HepG2 (cell line): ENCODE results near the gene RTN1. TPM values are rescaled to one million over a fixed set of nuclear protein-coding genes. Genes with fewer than 3 reads are reported as not detected.

Experiments
- CCAR2 ChIP-seq: fragments of 200-400 bp; formaldehyde crosslinking; optimal IDR thresholded peaks from 2 replicates; pipeline ENCODE3; 2018; ENCODE audit warnings: low read depth, mild to moderate bottlenecking, low read length, moderate library complexity
- HIC2 ChIP-seq: sonication (generic); formaldehyde crosslinking; IDR thresholded peaks from 2 replicates; pipeline ENCODE4 v1.9.0; 2022; ENCODE audit warnings: low read depth, missing genetic modification reagents
- KDM5B ChIP-seq: sonication (generic); formaldehyde crosslinking; IDR thresholded peaks from 2 replicates; pipeline ENCODE4 v1.4.0; 2020; ENCODE audit warnings: missing genetic modification reagents, mild to moderate bottlenecking, borderline replicate concordance
- LCORL ChIP-seq, 2 experiments: fragments of 450-650 bp in 1 of 2; sonication (generic) in 1 of 2; formaldehyde crosslinking in 1 of 2; IDR thresholded peaks; 2 replicates each; pipeline versions ENCODE4 v1.5.0 to v1.6.1; 2017 to 2020; ENCODE audit warnings: antibody characterized with exemption in 1 of 2, missing genetic modification reagents in 1 of 2
- MXD4 ChIP-seq: IDR thresholded peaks from 2 replicates; pipeline ENCODE4 v1.6.1; 2016; ENCODE audit warnings: mild to moderate bottlenecking, missing biosample characterization, missing genetic modification reagents
- NCOA1 ChIP-seq: sonication (generic); formaldehyde crosslinking; IDR thresholded peaks from 2 replicates; pipeline ENCODE4 v1.9.0; 2021; ENCODE audit warnings: missing genetic modification reagents
- RFX3 ChIP-seq: IDR thresholded peaks from 2 replicates; pipeline ENCODE4 v1.6.1; 2016; ENCODE audit warnings: missing biosample characterization, missing genetic modification reagents
- SP140L ChIP-seq: sonication (generic); formaldehyde crosslinking; IDR thresholded peaks from 2 replicates; pipeline ENCODE4 v1.4.0; 2020; ENCODE audit warnings: missing genetic modification reagents, borderline replicate concordance
- ZC3H4 ChIP-seq: sonication (generic); formaldehyde crosslinking; IDR thresholded peaks from 2 replicates; pipeline ENCODE4 v1.4.0; 2020; ENCODE audit warnings: missing genetic modification reagents, borderline replicate concordance
- ZNF180 ChIP-seq: sonication (generic); formaldehyde crosslinking; IDR thresholded peaks from 2 replicates; pipeline ENCODE4 v1.4.0; 2020; ENCODE audit warnings: low read depth, missing genetic modification reagents, borderline replicate concordance
- ZNF281 ChIP-seq: sonication (generic); formaldehyde crosslinking; IDR thresholded peaks from 2 replicates; pipeline ENCODE4 v1.4.0; 2020; ENCODE audit warnings: missing genetic modification reagents, borderline replicate concordance
- ZNF501 ChIP-seq: sonication (generic); formaldehyde crosslinking; IDR thresholded peaks from 2 replicates; pipeline ENCODE4 v1.5.1; 2020; ENCODE audit warnings: mild to moderate bottlenecking, moderate library complexity, missing genetic modification reagents
- ZNF564 ChIP-seq: sonication (generic); formaldehyde crosslinking; IDR thresholded peaks from 2 replicates; pipeline ENCODE4 v1.8.1; 2023; ENCODE audit warnings: mild to moderate bottlenecking, missing genetic modification reagents
- ZNF670 ChIP-seq: sonication (generic); formaldehyde crosslinking; IDR thresholded peaks from 2 replicates; pipeline ENCODE4 v1.8.0; 2022; ENCODE audit warnings: mild to moderate bottlenecking, missing genetic modification reagents, borderline replicate concordance
- ZSCAN30 ChIP-seq: sonication (generic); formaldehyde crosslinking; IDR thresholded peaks from 2 replicates; pipeline ENCODE4 v1.5.0; 2020; ENCODE audit warnings: mild to moderate bottlenecking, missing genetic modification reagents
- polyA plus RNA-seq, 8 experiments: library from polyadenylated mRNA; depleted of rRNA in 3 of 8; stranded (reverse) in 7 of 8; unstranded in 1 of 8; fragments of >200 nt; fragmentation: Illumina TruSeq in 4 of 8; extraction: Trizol in 4 of 8; gene quantifications; 2 replicates each; pipeline versions ENCODE4 v1.2.1 to v1.2.3, GENCODE V29; 2011 to 2016; ENCODE audit warnings: low read depth in 4 of 8, missing spikeins in 1 of 8, mixed read lengths in 1 of 8; ENCODE audit not compliant: insufficient read depth in 1 of 8
- total RNA-seq, 5 experiments: library from RNA; depleted of rRNA; stranded (reverse); fragments of >200 nt; fragmentation: Illumina TruSeq; extraction: Trizol; gene quantifications; 2 replicates each; pipeline ENCODE4 v1.2.3, GENCODE V29; 2016; ENCODE audit warnings: low read depth in 1 of 5
- TF ChIP-seq, protein P1 (sequence below): IDR thresholded peaks from 2 replicates; pipeline ENCODE4 v1.6.1; 2016
- TF ChIP-seq, protein P2 (sequence below): sonication (generic); formaldehyde crosslinking; IDR thresholded peaks from 2 replicates; pipeline ENCODE4 v1.4.0; 2020; ENCODE audit warnings: missing genetic modification reagents

The RTN1 gene
- total and polyA plus RNA-seq, 2 of the 13 experiments (the other 11 are each of a cell fraction or from before 2014, with no cell fraction given) = 0.04 to 0.18 TPM

DNA sequence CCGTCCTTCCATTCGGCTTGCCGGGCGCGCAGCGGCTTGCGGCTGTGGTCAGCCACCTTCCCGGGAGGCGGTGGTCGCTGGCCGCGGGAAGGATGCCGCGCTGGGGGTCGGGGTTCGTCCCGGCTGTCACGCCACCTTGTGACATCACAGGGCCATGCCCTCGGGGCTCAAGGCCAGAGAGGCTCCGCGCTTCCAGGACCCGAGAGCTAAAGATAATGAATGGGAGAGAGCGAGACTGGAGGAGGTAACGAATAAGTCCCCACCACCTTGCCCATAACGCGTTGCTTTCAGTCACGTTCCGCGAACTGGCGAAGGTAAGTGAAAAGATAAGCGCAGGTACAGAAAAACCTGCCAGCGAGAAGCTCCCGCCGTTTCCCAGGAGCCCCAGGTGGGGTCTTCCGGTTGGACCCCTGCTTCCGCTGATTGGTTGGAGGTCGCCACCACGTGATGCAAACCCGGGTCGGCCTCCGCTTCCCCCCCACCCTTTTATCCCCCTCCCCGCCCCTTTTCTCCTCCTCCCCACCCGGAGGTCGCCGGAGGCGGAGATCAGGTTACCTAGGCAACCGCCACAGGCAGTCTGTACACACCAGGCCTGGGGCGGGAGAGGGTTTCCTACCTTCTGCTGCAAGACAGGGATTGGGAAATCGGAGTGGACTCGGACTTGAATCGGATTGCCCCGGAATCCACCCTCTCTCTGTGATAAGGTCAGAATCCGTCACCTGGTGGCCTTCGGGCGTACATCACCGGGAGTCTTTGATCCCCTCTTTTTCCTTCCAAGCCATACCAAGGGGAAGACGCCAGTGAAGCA is 49.2 kb upstream of the RTN1 start, which contains the start of gene LRRC9 (continued):
- TF ChIP-seq HIC2 (CRISPR knock-in tag) (no peak), RFX3 (peak; percentile 84), LCORL (IDR thresholded peaks at IDR 0.05) (no peak), LCORL (CRISPR knock-in tag; IDR thresholded peaks at IDR 0.05) (peak; percentile 3; the same call in 1 of the 2 replicates), ZC3H4 (CRISPR knock-in tag) (no peak), ZNF180 (CRISPR knock-in tag) (no peak), KDM5B (no peak), ZSCAN30 (CRISPR knock-in tag) (peak; percentile 72; the same call in 1 of the 2 replicates), ZNF501 (CRISPR knock-in tag) (no peak), SP140L (CRISPR knock-in tag) (no peak), CCAR2 (no peak), ZNF281 (CRISPR knock-in tag) (no peak), NCOA1 (no peak), ZNF564 (CRISPR knock-in tag) (no peak), MXD4 (no peak; the same call in 1 of the 2 replicates), ZNF670 (CRISPR knock-in tag) (peak; percentile 88)
- TF ChIP-seq, protein P1, sequence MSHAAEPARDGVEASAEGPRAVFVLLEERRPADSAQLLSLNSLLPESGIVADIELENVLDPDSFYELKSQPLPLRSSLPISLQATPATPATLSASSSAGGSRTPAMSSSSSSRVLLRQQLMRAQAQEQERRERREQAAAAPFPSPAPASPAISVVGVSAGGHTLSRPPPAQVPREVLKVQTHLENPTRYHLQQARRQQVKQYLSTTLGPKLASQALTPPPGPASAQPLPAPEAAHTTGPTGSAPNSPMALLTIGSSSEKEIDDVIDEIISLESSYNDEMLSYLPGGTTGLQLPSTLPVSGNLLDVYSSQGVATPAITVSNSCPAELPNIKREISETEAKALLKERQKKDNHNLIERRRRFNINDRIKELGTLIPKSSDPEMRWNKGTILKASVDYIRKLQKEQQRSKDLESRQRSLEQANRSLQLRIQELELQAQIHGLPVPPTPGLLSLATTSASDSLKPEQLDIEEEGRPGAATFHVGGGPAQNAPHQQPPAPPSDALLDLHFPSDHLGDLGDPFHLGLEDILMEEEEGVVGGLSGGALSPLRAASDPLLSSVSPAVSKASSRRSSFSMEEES (CRISPR knock-in tag) = no peak
- TF ChIP-seq, protein P2, sequence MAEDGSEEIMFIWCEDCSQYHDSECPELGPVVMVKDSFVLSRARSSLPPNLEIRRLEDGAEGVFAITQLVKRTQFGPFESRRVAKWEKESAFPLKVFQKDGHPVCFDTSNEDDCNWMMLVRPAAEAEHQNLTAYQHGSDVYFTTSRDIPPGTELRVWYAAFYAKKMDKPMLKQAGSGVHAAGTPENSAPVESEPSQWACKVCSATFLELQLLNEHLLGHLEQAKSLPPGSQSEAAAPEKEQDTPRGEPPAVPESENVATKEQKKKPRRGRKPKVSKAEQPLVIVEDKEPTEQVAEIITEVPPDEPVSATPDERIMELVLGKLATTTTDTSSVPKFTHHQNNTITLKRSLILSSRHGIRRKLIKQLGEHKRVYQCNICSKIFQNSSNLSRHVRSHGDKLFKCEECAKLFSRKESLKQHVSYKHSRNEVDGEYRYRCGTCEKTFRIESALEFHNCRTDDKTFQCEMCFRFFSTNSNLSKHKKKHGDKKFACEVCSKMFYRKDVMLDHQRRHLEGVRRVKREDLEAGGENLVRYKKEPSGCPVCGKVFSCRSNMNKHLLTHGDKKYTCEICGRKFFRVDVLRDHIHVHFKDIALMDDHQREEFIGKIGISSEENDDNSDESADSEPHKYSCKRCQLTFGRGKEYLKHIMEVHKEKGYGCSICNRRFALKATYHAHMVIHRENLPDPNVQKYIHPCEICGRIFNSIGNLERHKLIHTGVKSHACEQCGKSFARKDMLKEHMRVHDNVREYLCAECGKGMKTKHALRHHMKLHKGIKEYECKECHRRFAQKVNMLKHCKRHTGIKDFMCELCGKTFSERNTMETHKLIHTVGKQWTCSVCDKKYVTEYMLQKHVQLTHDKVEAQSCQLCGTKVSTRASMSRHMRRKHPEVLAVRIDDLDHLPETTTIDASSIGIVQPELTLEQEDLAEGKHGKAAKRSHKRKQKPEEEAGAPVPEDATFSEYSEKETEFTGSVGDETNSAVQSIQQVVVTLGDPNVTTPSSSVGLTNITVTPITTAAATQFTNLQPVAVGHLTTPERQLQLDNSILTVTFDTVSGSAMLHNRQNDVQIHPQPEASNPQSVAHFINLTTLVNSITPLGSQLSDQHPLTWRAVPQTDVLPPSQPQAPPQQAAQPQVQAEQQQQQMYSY (CRISPR knock-in tag) = no peak
